ENCODE results near the gene LRRC39.

Gene LRRC39

DNA sequence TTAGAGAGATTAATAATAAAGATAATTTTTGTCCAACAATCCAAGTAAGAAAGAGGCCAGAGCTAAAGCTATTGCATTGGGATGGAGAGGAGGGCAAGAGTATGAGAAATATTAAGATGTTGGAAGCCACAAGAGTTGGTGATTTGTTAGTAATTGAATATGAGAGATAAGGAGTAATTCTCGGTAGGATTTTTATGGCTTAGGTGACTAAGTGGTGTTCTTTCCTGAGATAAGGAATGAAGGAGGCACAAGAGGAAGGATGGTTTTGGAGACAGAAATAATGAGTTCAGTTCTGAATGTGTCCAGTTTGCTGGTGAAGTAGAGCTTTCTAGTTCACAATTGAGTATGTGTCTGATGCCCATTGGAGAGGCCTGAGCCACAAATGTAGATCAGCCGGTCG is 35.7 kb downstream of the LRRC39 start:
- H3K27me3 ChIP-seq (ENCODE audit: insufficient read depth, low read length) = no peaks in the 10 kb centered on the region
- H3K36me3 ChIP-seq (ENCODE audit: insufficient read depth, low read length) = peaks cover 94% of the 10 kb centered on the region
- TF ChIP-seq EZH2 (IDR thresholded peaks at IDR 0.05; ENCODE audit: borderline replicate concordance, low read length) (no peak), CTCF (IDR thresholded peaks at IDR 0.05; ENCODE audit: low read length) (no peak)

DNA sequence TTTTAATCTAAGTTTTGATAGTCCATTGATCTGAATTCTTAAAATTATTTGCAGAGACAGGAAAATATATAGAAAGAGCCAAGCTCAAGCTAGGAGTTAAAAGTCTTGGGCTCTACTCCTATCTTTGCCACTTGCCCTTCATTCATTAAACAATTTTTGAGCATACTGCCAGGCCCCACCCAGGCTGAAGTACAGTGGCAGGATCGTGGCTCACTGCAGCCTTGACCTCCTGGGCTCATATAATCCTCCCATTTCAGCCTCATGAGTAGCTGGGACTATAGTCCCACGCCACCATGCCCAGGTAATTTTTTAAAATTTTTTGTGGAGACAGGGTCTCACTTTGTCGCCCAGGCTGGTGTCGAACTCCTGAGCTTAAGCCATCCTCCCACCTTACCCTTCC is 36.9 kb downstream of the LRRC39 start:
- Histone ChIP-seq H2AFZ (ENCODE audit: low read length) (no peak overlapping the region), H3K9ac (ENCODE audit: low read length) (no peak overlapping the region), H3K4me1 (ENCODE audit: insufficient read depth, low read length, severe bottlenecking) (no peaks in the 10 kb centered on the region), H3K9me2 (ENCODE audit: low read depth, low read length) (no peaks in the 10 kb centered on the region), H3K9me3 (ENCODE audit: low read length) (no peaks in the 10 kb centered on the region), H3F3A (ENCODE audit: insufficient read depth, low read length) (no peaks in the 10 kb centered on the region), H3K27ac (ENCODE audit: low read depth, low read length, poor library complexity, severe bottlenecking) (no peak overlapping the region), H3K79me2 (ENCODE audit: insufficient read depth, low read length) (no peaks in the 10 kb centered on the region), H3K36me3 (ENCODE audit: insufficient read depth, low read length) (peaks cover 93% of the 10 kb centered on the region), H3K4me2 (ENCODE audit: low read length) (no peak overlapping the region), H4K20me1 (ENCODE audit: insufficient read depth, low read length) (no peaks in the 10 kb centered on the region), H3K27me3 (ENCODE audit: insufficient read depth, low read length) (no peaks in the 10 kb centered on the region), H3K4me3 (ENCODE audit: low read depth, low read length, poor library complexity, severe bottlenecking) (no peak overlapping the region)
- TF ChIP-seq CTCF (IDR thresholded peaks at IDR 0.05; ENCODE audit: low read length) = no peak
- TF ChIP-seq EZH2 (IDR thresholded peaks at IDR 0.05; ENCODE audit: borderline replicate concordance, low read length) = no peak

More for the DNA sequence above, 35.7 kb downstream of the LRRC39 start:
- H3K4me3 ChIP-seq (ENCODE audit: low read depth, low read length, poor library complexity, severe bottlenecking) = no peak overlapping the region
- no peaks in the 10 kb centered on the region for H3K9me2 ChIP-seq (ENCODE audit: low read depth, low read length)
- H3K79me2 ChIP-seq (ENCODE audit: insufficient read depth, low read length) = no peaks in the 10 kb centered on the region
- no peak overlapping the region for H3K27ac ChIP-seq (ENCODE audit: low read depth, low read length, poor library complexity, severe bottlenecking)
- no peaks in the 10 kb centered on the region for H4K20me1 ChIP-seq (ENCODE audit: insufficient read depth, low read length)
- no peaks in the 10 kb centered on the region for H3F3A ChIP-seq (ENCODE audit: insufficient read depth, low read length)
- no peak overlapping the region for H3K9ac ChIP-seq (ENCODE audit: low read length)
- H3K4me2 ChIP-seq (ENCODE audit: low read length) = no peak overlapping the region
- no peaks in the 10 kb centered on the region for H3K4me1 ChIP-seq (ENCODE audit: insufficient read depth, low read length, severe bottlenecking)
- no peak overlapping the region for H2AFZ ChIP-seq (ENCODE audit: low read length)
- H3K9me3 ChIP-seq (ENCODE audit: low read length) = no peaks in the 10 kb centered on the region

- Histone ChIP-seq H3K27me3 (ENCODE audit: insufficient read depth, low read length) (no peaks in the 10 kb centered on the region), H3F3A (ENCODE audit: insufficient read depth, low read length) (no peaks in the 10 kb centered on the region), H3K9ac (ENCODE audit: low read length) (no peak overlapping the region), H2AFZ (ENCODE audit: low read length) (no peak overlapping the region), H3K4me2 (ENCODE audit: low read length) (no peak overlapping the region), H3K9me3 (ENCODE audit: low read length) (no peaks in the 10 kb centered on the region), H3K4me3 (ENCODE audit: low read depth, low read length, poor library complexity, severe bottlenecking) (no peak overlapping the region), H3K9me2 (ENCODE audit: low read depth, low read length) (no peaks in the 10 kb centered on the region), H3K27ac (ENCODE audit: low read depth, low read length, poor library complexity, severe bottlenecking) (no peak overlapping the region), H3K36me3 (ENCODE audit: insufficient read depth, low read length) (peaks cover 63% of the 10 kb centered on the region), H3K4me1 (ENCODE audit: insufficient read depth, low read length, severe bottlenecking) (peaks cover 16% of the 10 kb centered on the region), H3K79me2 (ENCODE audit: insufficient read depth, low read length) (peaks cover 25% of the 10 kb centered on the region), H4K20me1 (ENCODE audit: insufficient read depth, low read length) (no peaks in the 10 kb centered on the region)
- TF ChIP-seq EZH2 (IDR thresholded peaks at IDR 0.05; ENCODE audit: borderline replicate concordance, low read length) = no peak
- no peak for TF ChIP-seq CTCF (IDR thresholded peaks at IDR 0.05; ENCODE audit: low read length)
Observed at GRCh38 chr1:100137602-100138001, 40.5 kb downstream of the LRRC39 start.
